Mesendoderm (in vitro differentiated cells): ENCODE data around the gene ANKRD33B.
A peak's percentile ranks its signal among the peaks of the same experiment; 100 is the strongest.
"Not testable (repeated sequence)": the region's sequence is repeated elsewhere in the genome, so short reads cannot be mapped to it uniquely, and the experiment has no call there.

Experiments
- DNase-seq: peaks from one replicate; pipeline ENCODE4 v3.0.0; 2013
- H2AK5ac ChIP-seq: 2 replicates; pipeline ENCODE4 v1.6.1; 2013; ENCODE audit warnings: low read length, inconsistent platforms
- H2BK120ac ChIP-seq: 2 replicates; pipeline ENCODE4 v1.6.1; 2013; ENCODE audit warnings: low read depth, mild to moderate bottlenecking, low read length, moderate library complexity, mixed read lengths
- H2BK15ac ChIP-seq: replicated peaks from 2 replicates; pipeline ENCODE4 v1.6.1; 2013; ENCODE audit warnings: low read depth, mild to moderate bottlenecking, moderate library complexity
- H2BK5ac ChIP-seq: 2 replicates; pipeline ENCODE4 v1.6.1; 2013; ENCODE audit warnings: low read length, inconsistent platforms
- H3K18ac ChIP-seq: 2 replicates; pipeline ENCODE4 v1.6.1; 2013; ENCODE audit warnings: mild to moderate bottlenecking, low read length, mixed read lengths
- H3K23ac ChIP-seq: one replicate; pipeline ENCODE4 v1.6.1; 2013; ENCODE audit warnings: low read length
- H3K27ac ChIP-seq: 2 replicates; pipeline ENCODE4 v1.5.1; 2013; ENCODE audit warnings: low read depth, mild to moderate bottlenecking, inconsistent platforms, low read length, moderate library complexity
- H3K27me3 ChIP-seq: 2 replicates; pipeline ENCODE4 v1.6.1; 2013; ENCODE audit warnings: low read length, control low read depth, mild to moderate bottlenecking, inconsistent platforms; ENCODE audit not compliant: insufficient read depth, poor library complexity
- H3K36me3 ChIP-seq: 2 replicates; pipeline ENCODE4 v1.6.1; 2013; ENCODE audit warnings: low read length, inconsistent platforms; ENCODE audit not compliant: control insufficient read depth, insufficient read depth
- H3K4ac ChIP-seq: one replicate; pipeline ENCODE4 v1.6.1; 2013; ENCODE audit warnings: low read depth, mild to moderate bottlenecking, low read length, moderate library complexity
- H3K4me1 ChIP-seq: 2 replicates; pipeline ENCODE4 v1.6.1; 2013; ENCODE audit warnings: low read depth, low read length, inconsistent platforms; ENCODE audit not compliant: control insufficient read depth
- H3K4me2 ChIP-seq: 2 replicates; pipeline ENCODE4 v1.6.1; 2013; ENCODE audit warnings: low read length
- H3K4me3 ChIP-seq: 2 replicates; pipeline ENCODE4 v1.5.1; 2013; ENCODE audit warnings: mild to moderate bottlenecking, low read length
- H3K56ac ChIP-seq: one replicate; pipeline ENCODE4 v1.6.1; 2013; ENCODE audit warnings: low read length
- H3K79me1 ChIP-seq: 2 replicates; pipeline ENCODE4 v1.6.1; 2013; ENCODE audit warnings: low read length, inconsistent platforms
- H3K79me2 ChIP-seq: 2 replicates; pipeline ENCODE4 v1.6.1; 2013; ENCODE audit warnings: mild to moderate bottlenecking, low read length; ENCODE audit not compliant: control insufficient read depth, insufficient read depth
- H3K9ac ChIP-seq: 2 replicates; pipeline ENCODE4 v1.6.1; 2013; ENCODE audit warnings: low read length, inconsistent platforms
- H4K5ac ChIP-seq: one replicate; pipeline ENCODE4 v1.6.1; 2013; ENCODE audit warnings: low read length
- H4K8ac ChIP-seq: one replicate; pipeline ENCODE4 v1.6.1; 2013; ENCODE audit warnings: low read depth, mild to moderate bottlenecking, control low read depth, low read length, moderate library complexity
- WGBS: extraction: QIAGEN DNeasy Blood & Tissue Kit; methylation state at CpG from one replicate; pipeline ENCODE4 v1.1.7; 2013; ENCODE audit warnings: low lambda C conversion rate, missing lambda C conversion rate; ENCODE audit not compliant: insufficient coverage; ENCODE audit errors: extremely low coverage; 5-methylcytosine and 5-hydroxymethylcytosine counted together

Gene ANKRD33B

DNA sequence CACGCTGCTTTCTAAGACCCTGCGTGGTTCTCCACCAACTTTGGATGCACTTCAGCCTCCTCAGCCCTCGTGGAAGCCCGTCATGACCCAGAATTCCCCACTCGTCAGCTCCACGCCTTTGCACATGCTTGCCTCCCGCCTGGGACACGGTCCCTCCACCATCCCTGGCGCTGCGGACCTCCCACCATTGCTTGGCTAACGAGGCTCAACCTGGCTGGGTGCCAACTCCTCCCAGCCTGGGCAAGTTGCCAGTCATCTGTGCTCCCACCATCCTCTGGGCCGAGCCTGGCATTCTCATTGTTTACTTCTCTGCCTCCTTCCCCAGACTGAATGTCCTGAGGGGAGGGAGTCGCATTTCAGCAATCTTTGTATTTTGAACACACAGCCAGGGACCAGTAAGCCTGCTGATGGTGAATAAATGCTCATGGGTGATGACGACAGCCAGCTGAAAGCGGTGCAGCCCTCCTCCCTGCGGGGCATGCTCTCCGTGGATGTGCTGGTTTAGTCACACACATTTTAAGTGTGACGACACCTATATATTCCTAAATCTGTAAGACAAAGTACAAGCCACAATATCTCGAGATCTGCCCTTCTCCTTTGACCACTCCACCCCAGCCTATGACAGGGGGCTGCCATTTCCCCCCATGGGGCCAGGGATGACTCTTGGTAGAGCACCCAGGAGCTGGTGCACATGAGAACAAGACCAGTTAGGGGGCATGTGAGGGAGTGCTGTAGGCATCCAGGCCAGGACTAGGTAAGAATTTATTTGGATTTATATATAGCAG lies 37.6 kb downstream of the ANKRD33B start:
- H3K4ac ChIP-seq, result no peak overlapping the region
- H4K5ac ChIP-seq, result no peak overlapping the region
- no peaks in the 10 kb centered on the region for H3K79me1 ChIP-seq
- peak overlapping the region; percentile 51 for H2AK5ac ChIP-seq
- H3K27ac ChIP-seq, result no peak overlapping the region
- no peaks in the 10 kb centered on the region for H3K36me3 ChIP-seq
- H3K56ac ChIP-seq, result peak overlapping the region; percentile 25
- no peaks in the 10 kb centered on the region for H3K27me3 ChIP-seq
- no peak for DNase-seq
- H3K9ac ChIP-seq, result no peak overlapping the region
- H3K4me2 ChIP-seq, result no peak overlapping the region
- no CpG with 5 or more reads among the region's 19 CpGs for WGBS
- no peak overlapping the region for H2BK15ac ChIP-seq
- no peaks in the 10 kb centered on the region for H3K4me1 ChIP-seq
- H2BK120ac ChIP-seq, result no peak overlapping the region
- no peak overlapping the region for H3K4me3 ChIP-seq
- H3K79me2 ChIP-seq, result no peaks in the 10 kb centered on the region
- peak overlapping the region; percentile 66 for H3K23ac ChIP-seq
- no peak overlapping the region for H3K18ac ChIP-seq
- H4K8ac ChIP-seq, result no peak overlapping the region
- H2BK5ac ChIP-seq, result no peak overlapping the region

DNA sequence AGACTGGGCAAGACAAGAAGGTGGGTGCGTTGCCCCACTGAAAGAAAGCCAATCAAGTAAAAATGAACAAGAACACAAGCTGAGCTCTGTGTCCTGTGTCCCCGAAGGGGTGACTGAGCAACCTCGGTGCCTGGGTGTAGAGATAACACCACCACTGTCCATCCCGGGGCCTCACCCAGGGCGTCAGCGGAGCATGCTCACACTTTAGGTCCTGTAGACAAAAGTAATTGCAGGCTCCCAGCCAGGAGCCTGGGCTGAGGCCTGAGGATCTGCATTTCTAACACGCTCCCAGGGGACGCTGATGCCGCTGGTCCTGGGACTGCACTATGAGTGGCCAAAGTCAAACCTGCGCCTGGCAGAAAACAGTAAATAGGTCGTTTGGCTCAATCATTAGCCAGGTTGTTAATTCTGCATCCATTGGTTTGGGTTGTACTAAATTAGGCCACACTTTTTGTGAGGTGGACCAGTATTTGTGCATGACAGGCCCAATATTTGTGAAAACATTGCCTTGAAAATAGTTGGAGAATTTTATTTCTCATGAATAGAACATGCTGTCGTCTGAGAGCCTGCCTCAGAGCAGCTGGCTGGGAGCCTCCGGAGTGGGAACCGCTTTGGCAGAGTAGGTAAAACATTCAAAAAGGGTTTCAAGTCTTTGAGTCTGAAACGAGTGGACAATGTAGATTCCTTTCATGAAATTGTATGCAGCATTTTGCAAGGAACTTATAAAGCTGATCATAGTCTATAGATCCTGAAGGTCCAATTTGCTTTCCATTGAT lies 38.3 kb downstream of the ANKRD33B start:
- Histone ChIP-seq H3K27me3 (no peaks in the 10 kb centered on the region), H3K36me3 (no peaks in the 10 kb centered on the region), H3K79me2 (no peaks in the 10 kb centered on the region), H4K8ac (no peak overlapping the region), H2BK5ac (no peak overlapping the region), H3K18ac (no peak overlapping the region), H3K4me2 (no peak overlapping the region), H3K4ac (no peak overlapping the region), H4K5ac (no peak overlapping the region), H3K56ac (no peak overlapping the region), H3K23ac (no peak overlapping the region), H2BK120ac (no peak overlapping the region), H3K9ac (no peak overlapping the region), H2BK15ac (no peak overlapping the region), H2AK5ac (no peak overlapping the region), H3K79me1 (no peaks in the 10 kb centered on the region), H3K27ac (no peak overlapping the region), H3K4me3 (no peak overlapping the region), H3K4me1 (no peaks in the 10 kb centered on the region)
- no CpG with 5 or more reads among the region's 15 CpGs for WGBS
- DNase-seq, result no peak

DNA sequence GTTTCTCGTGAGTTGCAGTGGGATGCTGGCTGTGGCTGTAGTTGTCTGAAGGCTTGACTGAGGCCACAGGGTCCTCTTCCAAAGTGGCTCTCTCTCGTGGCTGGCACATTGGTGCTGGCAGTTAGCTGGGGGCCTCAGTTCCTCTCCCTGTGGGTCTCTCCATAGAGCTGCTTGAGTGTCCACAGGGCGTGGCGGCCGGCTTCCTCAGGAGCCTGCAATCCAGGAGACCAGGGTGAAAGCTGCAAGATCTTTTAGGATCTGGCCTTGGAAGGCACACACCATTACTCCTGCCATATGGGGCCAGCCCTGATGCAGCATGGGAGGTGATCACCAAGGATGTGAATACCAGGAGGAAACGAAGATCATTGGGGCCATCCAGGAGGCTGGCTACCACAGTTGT lies 41.1 kb downstream of the ANKRD33B start:
- H2BK15ac ChIP-seq, result no peak overlapping the region
- no CpG with 5 or more reads among the region's 6 CpGs for WGBS
- H2AK5ac ChIP-seq, result no peak overlapping the region
- H3K27ac ChIP-seq, result no peak overlapping the region
- H3K79me2 ChIP-seq, result no peaks in the 10 kb centered on the region
- no peaks in the 10 kb centered on the region for H3K79me1 ChIP-seq
- H2BK5ac ChIP-seq, result no peak overlapping the region
- no peak overlapping the region for H3K18ac ChIP-seq
- H2BK120ac ChIP-seq, result no peak overlapping the region
- no peak for DNase-seq
- H3K4me2 ChIP-seq, result no peak overlapping the region
- H3K4me3 ChIP-seq, result no peak overlapping the region
- no peak overlapping the region for H3K9ac ChIP-seq
- no peak overlapping the region for H4K8ac ChIP-seq
- H3K36me3 ChIP-seq, result no peaks in the 10 kb centered on the region
- no peak overlapping the region for H3K56ac ChIP-seq
- no peak overlapping the region for H4K5ac ChIP-seq
- H3K4ac ChIP-seq, result no peak overlapping the region
- no peak overlapping the region for H3K23ac ChIP-seq
- H3K4me1 ChIP-seq, result no peaks in the 10 kb centered on the region
- H3K27me3 ChIP-seq, result no peaks in the 10 kb centered on the region

DNA sequence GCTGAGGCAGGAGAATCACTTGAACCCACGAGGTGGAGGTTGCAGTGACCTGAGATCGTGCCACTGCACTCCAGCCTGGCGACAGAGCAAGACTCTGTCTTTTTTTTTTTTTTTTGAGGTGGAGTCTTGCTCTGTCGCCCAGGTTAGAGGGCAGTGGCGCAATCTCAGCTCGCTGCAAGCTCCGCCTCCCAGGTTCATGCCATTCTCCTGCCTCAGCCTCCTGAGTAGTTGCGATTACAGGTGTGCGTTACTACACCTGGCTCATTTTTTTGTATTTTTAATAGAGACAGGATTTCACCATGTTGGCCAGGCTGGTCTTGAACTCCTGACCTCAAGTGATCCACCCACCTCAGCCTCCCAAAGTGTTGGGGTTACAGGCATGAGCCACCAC lies 42.8 kb downstream of the ANKRD33B start:
- DNase-seq, H3K23ac ChIP-seq: not testable (repeated sequence)

DNA sequence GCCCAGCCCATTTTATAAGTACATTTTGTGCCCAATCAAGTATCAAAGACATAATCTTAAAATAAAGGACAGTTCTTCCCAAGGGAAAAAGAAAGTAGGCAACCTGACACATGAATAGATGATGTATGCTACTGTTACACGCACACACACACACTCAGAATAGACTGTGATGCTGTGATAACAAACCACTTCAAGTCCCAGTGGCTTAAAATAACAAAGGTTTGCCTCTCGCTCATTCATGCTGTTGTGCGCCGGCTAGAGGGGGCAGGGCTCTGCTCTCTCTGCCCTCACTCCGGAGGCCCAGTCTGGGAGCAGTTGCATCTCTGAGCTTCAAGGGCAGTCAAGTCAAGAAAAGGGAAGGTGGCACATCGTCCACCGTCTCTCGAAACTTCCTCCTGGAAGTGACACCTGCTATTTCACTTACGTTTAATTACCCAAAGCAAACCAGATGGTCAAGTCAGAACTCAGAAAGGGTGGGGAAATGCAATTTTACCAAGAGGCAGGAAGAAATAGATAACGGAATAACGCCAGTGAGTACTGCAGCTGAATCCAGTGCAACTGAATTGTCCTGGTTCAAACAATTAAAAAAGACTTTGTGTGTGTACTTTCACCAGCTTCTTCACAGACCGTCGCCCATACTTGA lies 43.3 kb downstream of the ANKRD33B start:
- Histone ChIP-seq H3K56ac (no peak overlapping the region), H3K79me1 (no peaks in the 10 kb centered on the region), H3K4me3 (no peak overlapping the region), H3K36me3 (no peaks in the 10 kb centered on the region), H2BK15ac (no peak overlapping the region), H3K27ac (no peak overlapping the region), H3K18ac (no peak overlapping the region), H2BK120ac (no peak overlapping the region), H3K79me2 (no peaks in the 10 kb centered on the region), H3K9ac (no peak overlapping the region), H3K27me3 (no peaks in the 10 kb centered on the region), H3K4me1 (peaks cover 1% of the 10 kb centered on the region), H3K23ac (no peak overlapping the region), H3K4ac (no peak overlapping the region), H2BK5ac (no peak overlapping the region), H4K8ac (no peak overlapping the region), H2AK5ac (no peak overlapping the region), H4K5ac (no peak overlapping the region), H3K4me2 (no peak overlapping the region)
- WGBS, result no CpG with 5 or more reads among the region's 13 CpGs
- no peak for DNase-seq

More for the DNA sequence above, 42.8 kb downstream of the ANKRD33B start:
- not testable (repeated sequence) for H3K18ac ChIP-seq, H3K79me2 ChIP-seq, H3K27ac ChIP-seq, H3K27me3 ChIP-seq, H2BK120ac ChIP-seq, H3K4me3 ChIP-seq, H3K4ac ChIP-seq, H2AK5ac ChIP-seq, H2BK5ac ChIP-seq, H3K4me1 ChIP-seq, H3K36me3 ChIP-seq, H4K8ac ChIP-seq, H3K4me2 ChIP-seq, H2BK15ac ChIP-seq, H3K9ac ChIP-seq, H4K5ac ChIP-seq, H3K79me1 ChIP-seq, H3K56ac ChIP-seq
- WGBS, result no CpG with 5 or more reads among the region's 9 CpGs
